Coronary artery (tissue), 2 donors: ENCODE data around the gene LZIC.

ENCODE experiments used
- DNase-seq: peaks from one replicate; pipeline ENCODE4 v3.0.0-alpha.2; 2017; ENCODE audit warnings: low spot score
- H3K27ac ChIP-seq, 2 donors: fragments of 200-600 bp; sonication (generic); one replicate each; pipeline ENCODE4 v1.5.1; 2016 to 2019
- H3K4me3 ChIP-seq: fragments of 200-600 bp; sonication (generic); 2 replicates; pipeline ENCODE4 v1.5.1; 2016; ENCODE audit warnings: mild to moderate bottlenecking, moderate library complexity
- TF ChIP-seq, protein P1 (sequence below): fragments of 200-600 bp; sonication (generic); IDR thresholded peaks from one replicate; pipeline ENCODE4 v1.5.1; 2019; ENCODE audit warnings: antibody characterized with exemption

LZIC gene

DNA sequence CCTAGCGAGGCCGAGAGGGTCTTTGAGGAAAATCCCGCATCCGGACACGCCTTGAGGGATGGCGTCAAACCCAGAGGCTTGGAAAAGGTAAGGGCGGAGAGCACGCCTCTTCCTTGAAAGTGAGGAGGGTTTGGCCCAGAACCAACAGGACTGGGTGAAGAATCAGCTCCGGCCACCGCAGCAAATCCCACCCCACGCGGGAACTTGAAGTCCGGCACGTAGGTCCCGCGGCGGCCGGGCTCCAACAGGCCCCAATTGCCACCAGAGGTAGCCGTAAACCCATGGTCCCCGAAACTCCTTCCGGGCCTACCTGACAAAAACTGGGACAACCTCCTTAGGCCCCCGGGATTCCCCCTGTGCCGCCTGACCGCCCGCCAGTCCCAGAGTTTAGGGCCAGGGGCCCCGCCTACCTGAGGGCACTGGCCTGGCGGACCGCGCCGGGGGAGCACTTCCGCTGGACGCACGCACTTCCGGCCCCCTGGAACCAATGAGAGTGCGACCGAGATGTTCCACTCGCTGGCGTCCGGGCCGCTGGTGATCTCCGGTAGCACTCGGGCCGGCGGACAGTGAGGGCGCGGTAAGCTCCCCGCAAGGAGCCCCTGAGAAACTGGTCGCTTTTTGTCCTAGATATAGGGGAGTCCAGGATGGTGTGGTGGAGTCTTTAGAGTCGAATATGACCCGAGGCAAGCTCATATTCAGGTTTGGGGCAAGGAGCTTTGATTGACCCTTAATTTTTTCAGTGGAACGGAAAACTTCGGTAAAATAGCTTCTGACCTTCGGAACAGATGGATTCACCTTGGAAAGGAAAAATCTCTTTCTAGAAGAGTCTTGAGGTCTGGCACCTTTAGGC lies at the start of gene LZIC, which contains the start of gene NMNAT1:
TSS of gene LZIC (minus strand) at position 453 of the 850 bp plus-strand sequence. CDS start 6,772 bp downstream, outside the sequence.
TSS of gene NMNAT1 (plus strand) at position 537 of the 850 bp plus-strand sequence. CDS start 28,599 bp downstream, outside the sequence.
- peak within 1 kb of the TSS; percentile 81 to 89 for H3K27ac ChIP-seq
- peak within 1 kb of the TSS; percentile 90 for H3K4me3 ChIP-seq
- peak; percentile 94 for DNase-seq
- TF ChIP-seq, protein P1, sequence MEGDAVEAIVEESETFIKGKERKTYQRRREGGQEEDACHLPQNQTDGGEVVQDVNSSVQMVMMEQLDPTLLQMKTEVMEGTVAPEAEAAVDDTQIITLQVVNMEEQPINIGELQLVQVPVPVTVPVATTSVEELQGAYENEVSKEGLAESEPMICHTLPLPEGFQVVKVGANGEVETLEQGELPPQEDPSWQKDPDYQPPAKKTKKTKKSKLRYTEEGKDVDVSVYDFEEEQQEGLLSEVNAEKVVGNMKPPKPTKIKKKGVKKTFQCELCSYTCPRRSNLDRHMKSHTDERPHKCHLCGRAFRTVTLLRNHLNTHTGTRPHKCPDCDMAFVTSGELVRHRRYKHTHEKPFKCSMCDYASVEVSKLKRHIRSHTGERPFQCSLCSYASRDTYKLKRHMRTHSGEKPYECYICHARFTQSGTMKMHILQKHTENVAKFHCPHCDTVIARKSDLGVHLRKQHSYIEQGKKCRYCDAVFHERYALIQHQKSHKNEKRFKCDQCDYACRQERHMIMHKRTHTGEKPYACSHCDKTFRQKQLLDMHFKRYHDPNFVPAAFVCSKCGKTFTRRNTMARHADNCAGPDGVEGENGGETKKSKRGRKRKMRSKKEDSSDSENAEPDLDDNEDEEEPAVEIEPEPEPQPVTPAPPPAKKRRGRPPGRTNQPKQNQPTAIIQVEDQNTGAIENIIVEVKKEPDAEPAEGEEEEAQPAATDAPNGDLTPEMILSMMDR, result no peak

DNA sequence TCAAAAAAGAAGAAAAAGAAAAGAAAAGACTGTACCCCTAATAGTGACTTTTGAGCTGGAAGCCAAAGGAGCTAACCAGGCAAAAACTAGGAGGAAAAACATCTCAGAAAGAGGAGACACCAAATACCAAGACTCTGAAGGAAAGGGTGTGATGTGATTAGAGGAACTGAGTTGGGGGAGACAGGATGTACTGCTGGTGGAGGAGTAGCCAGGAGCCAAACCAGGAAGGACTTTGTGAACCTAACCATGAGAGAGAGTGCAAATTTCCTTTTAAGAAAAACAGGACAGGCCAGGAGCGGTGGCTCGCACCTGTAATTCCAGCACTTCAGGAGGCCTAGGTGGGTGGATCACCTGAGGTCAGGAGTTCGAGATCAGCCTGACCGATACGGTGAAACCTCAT lies 49.7 kb upstream of the LZIC start:
- TF ChIP-seq, protein P1, result no peak
- no peak for DNase-seq
- H3K27ac ChIP-seq, result peak overlapping the region in 1 of 2 donors; percentile 32
- H3K4me3 ChIP-seq, result no peak overlapping the region

DNA sequence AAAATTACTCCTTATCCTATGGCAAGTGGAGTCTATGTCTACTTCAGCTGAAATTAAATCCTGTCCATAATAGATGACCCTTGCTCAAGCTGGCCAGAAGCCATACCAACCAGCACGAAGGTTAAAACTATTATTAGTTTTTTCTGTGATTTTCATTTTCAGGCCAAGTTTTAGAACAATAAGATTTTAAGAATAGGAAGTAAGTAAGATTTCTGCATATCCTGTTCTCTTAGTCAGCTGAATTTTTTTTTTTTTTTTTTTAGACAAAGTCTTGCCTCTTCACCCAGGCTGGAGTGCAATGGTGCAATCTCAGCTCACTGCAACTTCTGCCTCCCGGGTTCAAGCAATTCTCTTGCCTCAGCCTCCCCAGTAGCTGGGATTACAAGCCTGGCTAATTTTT lies 47.8 kb upstream of the LZIC start:
- DNase-seq, result no peak
- no peak overlapping the region for H3K4me3 ChIP-seq
- TF ChIP-seq, protein P1, result no peak

DNA sequence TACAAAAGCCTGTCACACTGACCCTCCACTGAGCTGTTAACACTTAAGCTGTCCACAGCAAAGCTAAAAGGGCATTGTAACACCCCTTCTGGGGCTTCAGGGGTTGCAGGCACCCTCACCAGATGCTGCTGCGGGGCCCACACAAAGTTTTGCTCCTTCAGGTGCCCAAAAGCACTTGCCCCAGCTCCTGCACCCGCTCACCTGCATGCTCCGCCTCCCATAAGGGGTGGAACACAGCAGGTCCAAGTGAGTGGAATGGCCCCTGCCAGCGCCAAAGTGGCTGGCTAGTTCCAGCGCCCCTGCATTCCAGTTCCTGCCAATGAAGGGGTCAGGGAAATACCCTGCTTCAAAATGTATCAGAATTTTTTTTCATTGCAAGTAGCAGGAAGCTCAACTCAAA lies 46.6 kb upstream of the LZIC start:
- Histone ChIP-seq H3K27ac (no peak overlapping the region), H3K4me3 (no peak overlapping the region)
- DNase-seq, result no peak
- TF ChIP-seq, protein P1, result no peak

More for the DNA sequence above, 47.8 kb upstream of the LZIC start:
- peak overlapping the region in 1 of 2 donors; percentile 79 for H3K27ac ChIP-seq

DNA sequence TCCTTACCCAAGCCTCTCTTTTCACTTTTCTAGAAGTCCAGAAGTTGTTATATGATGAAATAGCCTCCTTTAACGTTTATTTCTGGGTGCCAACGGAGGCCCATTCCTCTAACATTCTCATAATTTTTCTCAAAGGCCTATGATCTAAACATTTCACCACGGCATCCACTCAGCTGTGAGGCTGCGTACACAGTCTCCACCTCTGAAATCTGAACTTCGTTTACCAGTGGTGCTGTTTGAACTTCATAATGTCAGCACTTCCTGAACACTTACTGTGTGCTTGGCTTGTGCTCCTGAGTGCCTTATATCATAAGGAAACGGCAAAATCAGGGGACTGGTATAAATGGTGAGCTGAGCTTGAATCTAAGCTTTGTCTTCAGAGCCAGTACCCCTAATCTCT lies 41.8 kb upstream of the LZIC start:
- Histone ChIP-seq H3K4me3 (no peak overlapping the region), H3K27ac (no peak overlapping the region)
- TF ChIP-seq, protein P1, result no peak
- DNase-seq, result no peak

DNA sequence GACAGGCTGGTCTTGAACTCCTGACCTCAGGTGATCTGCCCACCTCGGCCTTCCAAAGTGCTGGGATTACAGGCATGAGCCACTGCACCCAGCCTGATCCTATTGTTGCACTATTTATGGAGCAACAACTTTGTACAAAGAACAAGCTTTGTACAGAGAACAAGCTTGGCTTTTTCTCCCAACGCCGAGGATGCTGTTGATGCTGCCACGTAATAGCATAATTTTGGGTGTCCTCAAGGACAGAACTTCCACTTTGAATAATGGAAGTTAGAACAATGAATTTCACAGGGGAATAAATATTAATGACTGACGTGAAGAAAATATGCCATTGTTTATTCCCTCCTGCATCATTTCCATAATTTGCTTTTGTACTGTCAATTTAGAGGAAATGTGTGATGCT lies 41.1 kb upstream of the LZIC start:
- Histone ChIP-seq H3K4me3 (no peak overlapping the region), H3K27ac (peak overlapping the region in 1 of 2 donors; percentile 7)
- TF ChIP-seq, protein P1, result no peak
- no peak for DNase-seq
